HG02870 (cell line): Measurements from ENCODE around the gene HFM1.
"Not testable (repeated sequence)": the region's sequence is repeated elsewhere in the genome, so short reads cannot be mapped to it uniquely, and the experiment has no call there.

ENCODE experiments used
- ATAC-seq: cut with Tn5 transposase; IDR thresholded peaks from one replicate; pipeline ENCODE4 v1.9.1; 2021; ENCODE audit warnings: mild to moderate bottlenecking, moderate library complexity; ENCODE audit not compliant: unreplicated experiment

The HFM1 gene

DNA sequence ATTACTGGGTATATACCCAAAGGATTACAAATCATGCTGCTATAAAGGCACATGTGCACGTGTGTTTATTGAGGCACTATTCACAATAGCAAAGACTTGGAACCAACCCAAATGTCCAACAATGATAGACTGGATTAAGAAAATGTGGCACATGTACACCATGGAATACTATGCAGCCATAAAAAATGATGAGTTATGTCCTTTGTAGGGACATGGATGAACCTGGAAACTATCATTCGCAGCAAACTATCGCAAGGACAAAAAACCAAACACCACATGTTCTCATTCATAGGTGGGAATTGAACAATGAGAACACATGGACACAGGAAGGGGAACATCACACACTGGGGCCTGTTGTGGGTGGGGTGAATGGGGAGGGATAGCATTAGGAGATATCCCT lies 32.4 kb downstream of the HFM1 start:
- ATAC-seq, result not testable (repeated sequence)

DNA sequence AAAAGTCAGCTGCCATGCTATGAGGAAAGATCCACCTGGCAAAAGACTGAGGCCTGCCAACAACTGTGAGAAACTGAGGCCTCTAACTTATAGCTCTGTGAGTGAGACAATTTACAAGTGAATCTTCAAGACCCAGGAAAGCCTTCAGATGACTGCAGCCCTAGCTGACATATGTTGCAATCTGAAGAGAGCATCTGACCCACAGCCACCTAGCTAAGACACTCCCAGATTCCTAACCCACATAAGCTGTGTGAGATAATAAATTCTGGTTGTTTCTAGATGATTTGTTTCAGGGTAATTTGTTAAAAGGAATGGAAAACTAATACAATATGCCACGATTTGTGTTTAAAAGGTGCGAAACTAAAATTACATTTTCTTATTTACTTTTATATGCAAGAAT lies 55.1 kb downstream of the HFM1 start:
- ATAC-seq, result no peak

DNA sequence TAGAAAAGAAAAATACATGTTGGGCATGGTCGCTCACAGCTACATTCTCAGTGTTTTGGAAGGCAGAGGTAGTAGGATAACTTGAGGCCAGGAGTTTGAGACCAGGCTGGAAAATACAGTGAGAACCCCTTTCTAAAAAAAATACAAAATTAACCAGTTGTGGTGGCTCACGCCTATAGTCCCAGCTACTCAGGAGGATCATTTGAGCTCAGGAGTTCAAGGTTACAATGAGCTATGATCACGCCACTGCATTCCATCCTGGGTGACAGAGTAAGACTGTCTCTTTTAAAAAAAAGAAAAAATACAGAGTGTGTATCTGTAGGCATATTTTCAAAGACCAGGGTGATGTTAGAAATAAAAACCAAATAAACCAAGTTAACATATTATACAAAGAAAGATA lies 57.8 kb downstream of the HFM1 start:
- no peak for ATAC-seq

DNA sequence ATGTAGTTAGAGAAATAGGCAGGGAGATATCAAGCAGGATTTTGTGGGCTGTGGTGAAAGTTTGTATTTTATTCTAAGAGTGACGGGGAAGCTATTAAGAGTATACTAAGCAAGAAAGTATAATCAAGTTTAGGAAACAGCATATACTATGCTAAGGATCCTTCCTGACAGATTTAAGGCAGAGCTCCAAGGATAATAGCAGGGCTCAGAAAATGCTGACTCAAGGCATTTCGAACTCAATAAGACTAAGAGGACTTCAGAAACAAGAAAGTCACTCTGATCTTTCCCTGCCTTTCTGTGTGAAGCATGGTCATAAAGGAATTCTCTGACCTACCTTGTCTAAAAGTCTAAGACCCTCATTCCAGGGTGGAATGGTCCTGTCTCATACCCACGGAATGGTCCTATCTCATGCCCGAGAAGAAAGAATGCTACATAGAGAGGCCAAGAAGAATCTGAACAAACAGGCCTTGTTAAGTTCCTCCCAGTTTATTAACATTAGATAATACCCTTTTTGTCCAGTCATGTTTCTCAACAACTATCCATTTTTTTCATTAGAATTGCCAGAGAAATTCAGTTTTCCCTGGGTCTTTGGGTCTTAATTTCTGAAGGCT lies 59.1 kb downstream of the HFM1 start:
- ATAC-seq, result no peak

DNA sequence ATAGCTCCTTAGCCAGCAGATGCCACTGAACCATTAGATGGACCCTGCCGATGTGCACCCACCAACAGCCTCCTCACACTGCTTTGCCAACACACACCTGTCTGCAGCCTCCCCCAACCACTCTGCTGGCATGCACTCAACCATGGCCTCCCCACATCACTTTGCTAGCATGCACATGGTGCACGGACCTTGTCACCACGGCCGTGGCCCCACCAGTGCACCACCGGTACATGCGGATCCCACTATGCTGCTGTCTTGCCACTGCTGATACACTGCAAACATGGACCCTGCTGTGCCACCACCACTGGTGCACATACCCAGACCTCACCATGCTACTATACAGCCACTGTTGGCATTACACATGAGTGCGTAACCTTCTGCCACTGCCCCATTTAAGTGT lies 66.1 kb downstream of the HFM1 start:
- no peak for ATAC-seq

DNA sequence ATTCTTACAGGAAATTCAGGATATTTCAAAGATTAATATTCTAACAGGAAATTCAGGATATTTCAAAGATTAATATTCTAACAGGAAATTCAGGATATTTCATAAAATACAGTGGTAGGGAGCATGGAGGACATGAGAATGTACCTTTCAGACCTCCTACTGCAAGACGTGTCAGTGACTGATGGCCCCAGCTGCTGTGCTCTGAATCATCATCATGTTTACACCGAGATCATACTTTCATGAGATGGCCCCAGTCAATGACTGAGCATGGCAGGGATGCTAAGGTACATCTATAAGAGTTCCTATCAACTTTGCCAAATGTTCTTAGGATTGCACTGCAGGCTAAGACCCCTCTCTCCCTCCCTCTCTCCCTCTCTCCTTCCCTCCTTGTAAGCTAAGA lies 69.0 kb downstream of the HFM1 start:
- ATAC-seq, result no peak

DNA sequence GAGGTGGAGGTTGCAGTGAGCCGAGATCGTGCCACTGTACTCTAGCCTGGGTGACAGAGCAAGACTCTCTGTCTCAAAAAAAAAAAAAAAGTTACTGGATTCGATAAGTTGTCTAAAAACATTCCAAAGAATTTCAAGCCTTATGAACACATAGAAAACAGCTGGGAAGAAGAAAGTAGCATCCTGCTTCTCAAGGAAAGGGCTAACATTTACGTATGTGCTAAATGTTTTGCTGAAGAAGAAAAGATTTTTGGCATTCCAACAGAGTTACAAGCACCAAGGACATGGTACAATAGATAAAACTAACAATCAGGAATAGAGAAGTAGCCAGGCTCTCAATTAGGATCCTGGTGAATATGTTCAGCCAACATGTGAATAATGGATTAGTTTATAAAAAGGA lies 69.8 kb downstream of the HFM1 start:
- ATAC-seq, result no peak

DNA sequence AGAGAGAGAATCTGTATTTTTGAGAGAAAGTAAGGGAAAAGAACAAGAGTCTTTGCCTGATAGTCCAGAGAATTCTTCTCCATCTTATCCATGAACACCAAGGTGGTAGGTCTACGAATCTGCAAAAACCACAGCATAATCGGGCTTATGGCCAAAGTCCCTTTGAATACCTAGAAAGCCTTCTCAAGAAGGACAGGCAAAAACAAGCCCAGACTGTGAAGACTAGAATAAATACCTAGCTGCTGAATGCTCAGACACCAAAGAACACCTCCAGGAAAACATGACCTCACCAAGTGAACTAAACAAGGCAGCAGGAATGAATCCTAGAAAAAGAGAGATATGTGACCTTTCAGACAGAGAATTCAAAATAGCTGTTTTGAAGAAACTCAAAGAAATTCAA lies 79.2 kb downstream of the HFM1 start:
- no peak for ATAC-seq

DNA sequence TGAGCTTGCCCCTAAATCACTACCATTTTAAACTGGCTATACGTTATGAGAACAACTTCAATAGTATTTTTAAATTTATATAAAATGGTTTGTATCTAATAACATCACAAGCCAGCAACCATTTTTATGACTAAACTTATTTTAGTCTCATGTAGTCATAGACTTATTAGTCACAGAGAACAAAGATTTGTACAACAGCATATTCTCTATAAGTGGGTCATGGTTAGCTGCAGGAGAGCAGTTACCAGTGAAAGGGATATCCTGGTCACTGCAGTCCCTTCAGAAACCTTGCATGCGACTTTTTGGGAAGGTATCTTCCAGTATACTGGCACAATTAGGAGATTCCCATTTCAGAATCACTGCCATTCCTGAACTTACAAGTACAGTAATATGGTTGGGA lies 90.0 kb downstream of the HFM1 start:
- ATAC-seq, result no peak

DNA sequence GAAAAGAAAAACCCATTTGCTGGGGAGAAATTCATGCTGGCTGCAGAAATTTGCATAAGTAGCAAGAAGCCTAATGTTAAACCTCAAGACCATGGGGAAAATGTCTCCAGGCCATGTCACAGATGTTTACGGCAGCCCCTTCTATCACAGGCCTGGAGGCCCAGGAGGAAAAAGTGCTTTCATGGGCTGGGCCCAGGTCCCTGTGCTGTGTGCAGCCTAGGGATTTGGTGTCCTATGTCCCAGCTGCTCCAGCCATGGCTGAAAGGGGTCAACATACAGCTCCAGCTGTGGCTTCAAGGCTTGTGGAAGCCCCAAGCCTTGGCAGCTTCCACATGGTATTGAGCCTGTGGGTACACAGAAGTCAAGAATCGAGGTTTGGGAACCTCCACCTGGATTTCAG lies 93.0 kb downstream of the HFM1 start:
- no peak for ATAC-seq

DNA sequence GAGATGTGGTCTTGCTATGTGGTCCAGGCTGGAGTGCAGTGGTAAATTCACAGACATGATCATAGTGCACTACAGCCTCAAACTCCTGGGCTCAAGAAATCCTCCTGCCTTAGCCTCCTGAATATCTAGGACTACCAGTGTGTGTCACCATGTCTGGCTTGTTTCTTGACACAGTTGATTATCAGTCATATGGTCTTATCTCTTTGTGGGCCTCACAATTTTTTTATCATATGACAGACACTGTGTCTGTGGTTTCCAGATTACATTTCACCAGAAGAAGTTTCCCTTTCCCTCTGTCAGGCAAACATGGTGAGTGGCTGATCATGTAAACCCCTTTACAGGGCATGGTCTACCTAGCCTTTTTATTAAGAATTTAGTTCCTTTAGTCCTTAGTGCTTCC lies 96.1 kb downstream of the HFM1 start:
- no peak for ATAC-seq

DNA sequence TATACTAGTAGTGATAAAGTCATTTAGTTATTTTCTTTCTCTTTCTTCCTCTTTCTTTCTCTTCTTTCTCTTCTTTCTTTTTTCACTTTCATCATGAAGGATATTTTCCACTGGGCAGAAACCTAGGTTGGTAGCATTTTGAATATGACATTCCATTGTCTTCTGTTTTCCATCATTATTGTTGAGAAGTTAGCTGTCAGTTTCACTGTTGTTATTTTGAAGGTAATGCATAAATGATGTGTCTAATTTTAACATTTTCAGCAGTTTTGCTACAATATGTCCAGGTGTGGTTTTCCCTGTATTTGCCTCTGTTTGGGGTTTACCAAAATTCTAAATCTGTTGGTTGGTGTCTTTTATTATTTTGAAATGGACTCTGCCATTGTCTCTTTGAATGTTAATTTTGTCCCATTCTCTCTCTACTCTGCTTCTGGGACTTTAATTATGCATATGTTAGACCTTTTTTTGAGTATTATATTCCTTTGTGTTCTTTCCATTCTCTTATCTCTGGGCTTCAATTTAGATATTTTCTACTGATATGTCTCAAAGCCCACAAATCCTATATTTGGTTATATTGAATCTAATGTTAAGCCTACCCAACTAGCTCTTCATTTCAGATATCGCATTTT lies 96.7 kb downstream of the HFM1 start:
- ATAC-seq, result no peak

DNA sequence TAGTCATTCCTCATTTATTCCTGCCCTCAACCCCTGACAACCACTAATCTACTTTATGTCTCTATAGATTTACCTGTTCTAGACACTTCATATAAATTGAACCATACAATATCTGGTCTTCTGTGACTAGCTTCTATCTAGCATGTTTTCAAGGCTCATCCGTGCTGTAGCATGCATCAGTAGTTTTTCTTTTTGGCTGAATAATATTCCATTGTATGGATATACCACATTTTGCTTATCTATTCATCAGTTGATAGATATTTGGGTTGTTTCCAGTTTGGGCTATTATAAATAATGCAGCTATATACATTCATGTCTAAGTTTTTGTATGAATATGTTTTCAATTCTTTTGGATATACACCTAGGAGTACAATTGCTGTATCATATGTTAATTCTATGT lies 101.5 kb downstream of the HFM1 start:
- ATAC-seq, result no peak

DNA sequence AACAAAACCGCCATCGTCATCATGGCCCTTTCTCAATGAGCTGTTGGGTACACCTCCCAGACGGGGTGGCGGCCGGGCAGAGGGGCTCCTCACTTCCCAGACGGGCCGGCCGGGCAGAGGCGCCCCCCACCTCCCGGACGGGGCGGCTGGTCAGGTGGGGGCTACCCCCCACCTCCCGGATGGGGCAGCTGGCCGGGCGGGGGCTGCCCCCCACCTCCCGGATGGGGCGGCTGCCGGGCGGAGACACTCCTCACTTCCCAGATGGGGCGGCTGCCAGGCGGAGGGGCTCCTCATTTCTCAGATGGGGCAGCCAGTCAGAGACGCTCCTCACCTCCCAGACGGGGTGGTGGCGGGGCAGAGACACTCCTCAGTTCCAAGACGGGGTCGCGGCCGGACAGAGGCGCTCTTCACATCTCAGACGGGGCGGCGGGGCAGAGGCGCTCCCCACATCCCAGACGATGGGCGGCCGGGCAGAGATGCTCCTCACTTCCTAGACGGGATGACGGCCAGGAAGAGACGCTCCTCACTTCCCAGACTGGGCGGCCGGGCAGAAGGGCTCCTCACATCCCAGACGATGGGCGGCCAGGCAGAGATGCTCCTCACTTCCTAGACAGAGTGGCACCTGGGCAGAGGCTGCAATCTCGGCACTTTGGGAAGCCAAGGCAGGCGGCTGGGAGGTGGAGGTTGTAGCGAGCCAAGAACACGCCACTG lies 115.6 kb downstream of the HFM1 start:
- not testable (repeated sequence) for ATAC-seq

DNA sequence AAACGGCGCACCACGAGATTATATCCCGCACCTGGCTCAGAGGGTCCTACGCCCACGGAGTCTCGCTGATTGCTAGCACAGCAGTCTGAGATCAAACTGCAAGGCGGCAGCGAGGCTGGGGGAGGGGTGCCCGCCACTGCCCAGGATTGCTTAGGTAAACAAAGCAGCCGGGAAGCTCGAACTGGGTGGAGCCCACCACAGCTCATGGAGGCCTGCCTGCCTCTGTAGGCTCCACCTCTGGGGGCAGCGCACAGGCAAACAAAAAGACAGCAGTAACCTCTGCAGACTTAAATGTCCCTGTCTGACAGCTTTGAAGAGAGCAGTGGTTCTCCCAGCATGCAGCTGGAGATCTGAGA lies 117.7 kb downstream of the HFM1 start:
- ATAC-seq, result not testable (repeated sequence)

DNA sequence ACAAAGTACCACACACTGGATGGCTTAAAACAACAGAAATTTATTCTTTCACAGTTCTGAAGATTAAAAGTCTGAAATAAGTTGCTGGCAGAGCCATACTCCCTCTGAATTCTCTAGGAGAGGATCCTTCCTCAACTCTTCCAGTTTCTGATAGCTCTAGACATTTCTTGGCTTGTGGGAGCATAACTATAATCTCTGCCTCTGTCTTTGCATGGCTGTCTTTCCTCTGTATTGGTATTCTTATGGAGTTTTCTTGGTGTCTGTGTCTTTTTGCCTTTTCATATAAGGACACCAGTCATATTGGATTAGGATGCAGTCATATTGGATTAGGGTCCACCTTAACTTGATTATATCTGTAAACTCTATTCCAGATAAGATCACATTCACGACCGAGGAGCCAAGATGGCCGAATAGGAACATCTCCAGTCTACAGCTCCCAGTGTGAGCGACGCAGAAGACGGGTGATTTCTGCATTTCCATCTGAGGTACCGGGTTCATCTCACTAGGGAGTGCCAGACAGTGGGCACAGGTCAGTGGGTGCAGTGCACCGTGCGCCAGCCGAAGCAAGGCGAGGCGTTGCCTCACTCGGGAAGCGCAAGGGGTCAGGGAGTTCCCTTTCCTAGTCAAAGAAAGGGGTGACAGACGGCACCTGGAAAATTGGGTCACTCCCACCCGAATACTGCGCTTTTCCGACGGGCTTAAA lies 118.2 kb downstream of the HFM1 start:
- not testable (repeated sequence) for ATAC-seq

DNA sequence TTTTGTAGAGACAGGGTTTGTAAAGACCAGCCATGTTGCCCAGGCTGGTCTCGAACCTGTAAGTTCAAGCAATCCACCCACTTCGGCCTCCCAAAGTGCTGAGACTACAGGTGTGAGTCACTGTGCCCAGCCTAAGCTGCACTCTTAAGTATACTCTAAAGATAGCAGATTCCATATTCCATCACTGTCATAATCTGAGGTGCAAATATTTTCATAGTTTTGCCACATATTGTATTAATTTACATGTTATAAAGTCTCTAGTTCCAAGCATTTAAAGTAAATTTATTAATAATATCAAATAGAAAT lies 121.3 kb downstream of the HFM1 start:
- ATAC-seq, result no peak

DNA sequence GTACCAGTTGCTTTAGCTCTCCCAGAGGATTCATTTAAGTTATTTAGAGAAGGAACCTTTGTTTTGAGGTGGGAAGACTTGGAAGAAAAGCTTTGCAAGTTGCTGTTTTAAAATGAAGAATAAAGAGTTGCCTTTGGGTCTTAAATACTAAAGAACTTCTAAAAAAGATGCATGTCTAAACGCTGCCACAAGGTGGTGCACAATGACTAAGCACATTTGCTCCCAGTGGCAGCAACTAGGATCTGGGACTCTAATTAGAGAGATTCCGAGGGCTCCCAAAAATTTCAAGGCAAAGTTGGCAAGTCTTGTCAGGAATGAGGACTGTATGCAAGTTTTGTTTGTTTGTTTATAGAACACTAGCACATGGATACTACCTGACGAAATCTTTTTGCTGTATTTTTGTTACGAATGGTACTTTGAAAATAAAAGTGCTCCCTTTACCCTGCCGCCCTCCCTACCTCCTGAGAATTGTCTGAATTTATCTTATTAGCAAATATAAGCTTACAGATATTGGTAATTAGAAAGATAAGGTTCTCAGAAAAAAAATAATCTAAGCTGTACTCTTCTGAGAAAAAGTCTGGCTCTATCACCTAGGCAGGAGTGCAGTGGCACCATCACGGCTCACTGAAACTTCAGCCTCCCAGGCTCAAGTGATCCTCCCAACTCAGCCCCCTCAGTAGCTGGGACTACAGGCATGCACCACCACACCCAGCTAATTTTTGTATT lies 121.8 kb downstream of the HFM1 start:
- no peak for ATAC-seq

DNA sequence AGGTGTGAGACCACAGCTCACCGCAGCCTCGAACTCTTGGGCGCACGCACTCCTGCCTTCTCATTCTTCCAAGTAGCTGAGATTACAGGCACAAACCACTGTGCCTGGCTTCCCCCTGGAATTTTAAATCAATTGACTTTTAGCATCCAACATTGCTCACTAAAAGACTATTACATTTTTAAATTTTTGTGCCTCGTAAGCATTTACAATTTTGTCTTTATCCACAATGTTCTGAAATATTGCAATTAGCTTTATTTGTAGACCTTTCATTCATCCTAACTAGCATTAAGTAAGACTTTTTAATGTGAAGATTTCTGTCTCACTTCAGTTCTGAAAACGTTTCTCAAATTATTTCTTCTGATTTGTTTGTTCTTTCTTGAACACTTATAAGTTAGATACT lies 122.9 kb downstream of the HFM1 start:
- no peak for ATAC-seq

DNA sequence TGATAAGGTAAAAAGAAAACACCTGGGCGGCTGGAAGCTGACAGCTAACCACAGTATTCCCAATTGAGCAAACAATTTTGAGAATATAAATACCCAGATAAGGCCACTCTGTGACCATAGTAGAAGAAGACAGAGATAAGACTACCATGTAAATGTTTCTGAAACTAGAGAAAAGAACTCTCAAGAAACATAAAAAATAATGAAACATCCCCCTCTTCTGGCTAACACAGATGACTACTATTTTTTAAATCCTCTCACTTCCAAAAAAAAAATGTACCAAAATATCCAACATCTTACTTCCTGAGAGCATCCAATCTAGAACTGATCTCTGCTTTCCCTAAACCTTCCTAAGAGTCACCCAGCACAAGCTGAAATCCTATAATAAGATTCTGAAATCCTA lies 125.9 kb downstream of the HFM1 start:
- ATAC-seq, result no peak

DNA sequence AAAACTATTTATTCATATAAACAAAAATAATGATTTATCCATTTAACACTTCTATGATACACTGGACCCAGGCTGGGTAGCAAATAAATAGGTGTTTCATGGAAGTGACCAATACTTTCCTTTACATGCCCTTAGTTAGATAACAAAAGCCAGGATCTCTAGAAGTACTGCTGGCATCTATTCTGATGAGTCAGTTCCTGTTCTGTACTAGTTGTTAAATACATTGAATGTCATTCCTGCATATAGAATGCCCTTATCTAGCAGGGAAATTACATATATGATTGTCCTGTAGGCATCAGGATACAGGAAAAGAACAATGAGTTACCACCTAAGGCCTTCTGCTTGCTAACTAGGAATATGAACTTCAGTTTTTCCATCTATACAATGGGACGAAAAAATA lies 130.8 kb downstream of the HFM1 start:
- no peak for ATAC-seq

DNA sequence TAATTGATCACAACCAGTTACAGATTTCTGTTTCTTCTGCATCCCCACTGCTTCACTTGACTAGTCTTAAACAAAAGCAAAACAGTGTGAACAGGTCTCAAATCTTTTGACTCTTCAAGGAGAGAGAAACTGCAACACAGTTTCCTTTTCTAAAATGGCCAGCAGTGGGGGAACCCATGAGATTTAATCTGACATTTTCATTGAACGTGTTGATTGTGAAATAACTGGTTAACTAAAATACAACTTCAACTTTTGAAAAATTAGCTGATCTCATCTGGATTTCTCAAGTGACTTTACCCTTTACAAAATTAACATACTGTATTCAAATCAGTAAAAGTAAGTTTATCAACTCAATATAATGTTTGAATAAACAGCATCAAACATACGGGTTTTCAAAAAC lies 143.0 kb downstream of the HFM1 start:
- no peak for ATAC-seq
